NCI-H460 (cell line): ENCODE results near the gene ZNF610. TPM values are rescaled to one million over a fixed set of nuclear protein-coding genes. Genes with fewer than 3 reads are reported as not detected.

Experiments
- DNase-seq: peaks from one replicate; pipeline ENCODE4 v3.0.0-alpha.2; 2016; ENCODE audit warnings: low read depth; ENCODE audit errors: extremely low read depth
- small RNA-seq, 2 experiments: library from RNA; depleted of rRNA; stranded (forward); fragments of <200 nt; gene quantifications; one replicate each; pipeline ENCODE3, GENCODE V24; 2014
- total RNA-seq: library from RNA; depleted of rRNA; stranded (reverse); fragments of >200 nt; shearing (Covaris generic); gene quantifications from 2 replicates; pipeline ENCODE4 v1.2.3, GENCODE V29; 2014; rRNA removed

ZNF610 gene
- total RNA-seq, 1 experiment from 2014 or later = 6.0 TPM

- peak; percentile 39 for DNase-seq
Measured at GRCh38 chr19:52397310-52398080, 61.5 kb downstream of the ZNF610 start, which contains the start of gene ZNF528. Gene ZNF528 (plus strand): TSS chr19:52397849. CDS start chr19:52402014, 4,165 bp downstream.

DNA sequence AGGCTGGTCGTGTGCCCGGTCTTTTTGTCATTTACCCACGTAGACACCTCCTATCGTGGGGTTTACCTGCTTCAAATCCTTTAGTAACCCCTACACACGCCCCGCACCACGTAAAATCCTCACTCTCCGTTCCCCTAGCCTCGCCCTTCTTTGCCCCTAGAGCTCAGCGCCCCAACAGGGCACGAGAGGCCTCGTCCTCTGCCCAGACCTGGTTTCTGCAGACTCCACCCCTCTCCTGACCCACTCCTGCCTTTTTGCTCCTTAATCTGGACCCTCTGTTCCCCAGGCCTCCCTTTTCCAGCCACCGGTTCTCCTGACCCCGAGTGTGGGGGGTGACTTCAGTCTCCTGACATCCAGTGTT is 62.0 kb downstream of the ZNF610 start:
- DNase-seq = no peak

DNA sequence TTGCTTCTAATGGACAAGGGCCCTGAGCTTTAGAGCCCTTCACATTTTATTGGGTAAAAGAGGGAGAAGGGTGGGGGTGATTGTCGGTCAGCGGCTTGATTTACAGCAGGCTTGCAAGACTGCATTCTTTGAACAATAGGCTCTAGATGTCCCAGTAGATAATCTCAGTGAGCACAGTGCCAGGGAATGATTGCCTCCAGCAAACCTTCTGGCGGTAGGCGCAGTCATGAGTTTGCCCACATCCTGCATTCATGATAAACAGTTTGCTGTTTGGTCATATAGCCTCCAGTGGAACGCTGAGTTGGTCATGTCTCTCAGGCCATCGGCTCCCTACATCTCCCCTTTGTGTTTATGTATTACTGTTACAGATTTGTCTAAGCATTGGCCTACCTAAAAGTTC is 74.2 kb downstream of the ZNF610 start:
- DNase-seq = no peak

DNA sequence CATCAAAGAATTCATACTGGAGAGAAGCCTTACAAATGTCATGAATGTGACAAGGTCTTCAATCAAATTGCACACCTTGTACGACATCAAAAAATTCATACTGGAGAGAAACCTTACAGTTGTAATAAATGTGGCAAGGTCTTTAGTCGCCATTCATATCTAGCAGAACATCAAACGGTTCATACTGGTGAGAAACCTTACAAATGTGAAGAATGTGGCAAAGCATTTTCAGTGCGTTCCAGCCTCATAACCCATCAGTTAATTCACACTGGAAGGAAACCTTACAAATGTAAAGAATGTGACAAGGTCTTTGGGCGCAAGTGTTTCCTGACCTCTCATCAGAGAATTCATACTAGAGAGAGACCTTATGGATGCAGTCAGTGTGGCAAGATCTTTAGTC is 79.7 kb downstream of the ZNF610 start:
- no peak for DNase-seq

Small RNA genes lying within 50 kb of the gene (small RNA-seq; reads per million reads assigned to genes)
- 0 reads per million in 2 experiments for gene AC010332.1

Other genes starting within 250 kb of the ZNF610 start
- 8.8 and 9.9 TPM in 2 replicates for gene ZNF841, start 240.5 kb upstream of the ZNF610 start, total RNA-seq
- 5.1 and 5.7 TPM in 2 replicates for gene ZNF616, start 196.3 kb upstream of the ZNF610 start, total RNA-seq
- gene ZNF836, start 164.6 kb upstream of the ZNF610 start, total RNA-seq = 2.0 and 3.0 TPM in 2 replicates
- gene PPP2R1A, start 146.2 kb upstream of the ZNF610 start, total RNA-seq = 104 and 111 TPM in 2 replicates
- gene ZNF766, start 66.7 kb upstream of the ZNF610 start, total RNA-seq = 14.5 and 16.8 TPM in 2 replicates
- 8.8 and 10.1 TPM in 2 replicates for gene ZNF480, start 39.1 kb upstream of the ZNF610 start, total RNA-seq
- gene ZNF880, start 33.7 kb downstream of the ZNF610 start, total RNA-seq = 0.35 and 1.1 TPM in 2 replicates
- gene ZNF528, start 61.6 kb downstream of the ZNF610 start, total RNA-seq = 5.2 and 6.6 TPM in 2 replicates
- not detected in 2 replicates for gene ZNF534, start 92.9 kb downstream of the ZNF610 start, total RNA-seq
- gene ZNF578, start 117.3 kb downstream of the ZNF610 start, total RNA-seq = not detected in 2 replicates
- gene ZNF808, start 191.4 kb downstream of the ZNF610 start, total RNA-seq = 11.6 and 11.7 TPM in 2 replicates
- 10.5 and 11.3 TPM in 2 replicates for gene ZNF701, start 234.0 kb downstream of the ZNF610 start, total RNA-seq